Coronary artery (tissue), 2 donors: ENCODE measurements around the gene SMAP1.

Source experiments
- DNase-seq: peaks from one replicate; pipeline ENCODE4 v3.0.0-alpha.2; 2017; ENCODE audit warnings: low spot score
- H3K27ac ChIP-seq, 2 donors: fragments of 200-600 bp; sonication (generic); one replicate each; pipeline ENCODE4 v1.5.1; 2016 to 2019
- H3K4me3 ChIP-seq: fragments of 200-600 bp; sonication (generic); 2 replicates; pipeline ENCODE4 v1.5.1; 2016; ENCODE audit warnings: mild to moderate bottlenecking, moderate library complexity
- TF ChIP-seq, protein P1 (sequence below): fragments of 200-600 bp; sonication (generic); IDR thresholded peaks from one replicate; pipeline ENCODE4 v1.5.1; 2019; ENCODE audit warnings: antibody characterized with exemption

SMAP1 gene

DNA sequence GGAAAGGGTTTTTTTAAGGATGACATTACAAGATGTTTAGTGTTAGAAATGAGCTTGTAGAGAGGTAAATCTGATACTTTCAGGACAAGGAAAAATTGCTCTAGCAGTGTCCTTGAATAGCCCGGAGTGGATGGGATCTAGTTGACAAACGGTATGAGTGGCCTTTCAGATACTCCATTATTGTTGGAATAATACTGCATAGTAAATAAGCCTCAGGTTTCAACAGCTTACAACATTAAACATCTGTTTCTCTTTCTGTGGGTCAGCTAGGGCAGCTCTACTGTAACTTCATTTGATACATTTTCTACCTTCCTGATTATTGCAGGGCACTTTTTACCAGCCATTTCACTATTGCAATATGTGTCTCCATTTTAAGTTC, 171.2 kb downstream of the SMAP1 start:
- TF ChIP-seq, protein P1, sequence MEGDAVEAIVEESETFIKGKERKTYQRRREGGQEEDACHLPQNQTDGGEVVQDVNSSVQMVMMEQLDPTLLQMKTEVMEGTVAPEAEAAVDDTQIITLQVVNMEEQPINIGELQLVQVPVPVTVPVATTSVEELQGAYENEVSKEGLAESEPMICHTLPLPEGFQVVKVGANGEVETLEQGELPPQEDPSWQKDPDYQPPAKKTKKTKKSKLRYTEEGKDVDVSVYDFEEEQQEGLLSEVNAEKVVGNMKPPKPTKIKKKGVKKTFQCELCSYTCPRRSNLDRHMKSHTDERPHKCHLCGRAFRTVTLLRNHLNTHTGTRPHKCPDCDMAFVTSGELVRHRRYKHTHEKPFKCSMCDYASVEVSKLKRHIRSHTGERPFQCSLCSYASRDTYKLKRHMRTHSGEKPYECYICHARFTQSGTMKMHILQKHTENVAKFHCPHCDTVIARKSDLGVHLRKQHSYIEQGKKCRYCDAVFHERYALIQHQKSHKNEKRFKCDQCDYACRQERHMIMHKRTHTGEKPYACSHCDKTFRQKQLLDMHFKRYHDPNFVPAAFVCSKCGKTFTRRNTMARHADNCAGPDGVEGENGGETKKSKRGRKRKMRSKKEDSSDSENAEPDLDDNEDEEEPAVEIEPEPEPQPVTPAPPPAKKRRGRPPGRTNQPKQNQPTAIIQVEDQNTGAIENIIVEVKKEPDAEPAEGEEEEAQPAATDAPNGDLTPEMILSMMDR: no peak
- Histone ChIP-seq H3K27ac (no peak overlapping the region), H3K4me3 (no peak overlapping the region)
- no peak for DNase-seq

DNA sequence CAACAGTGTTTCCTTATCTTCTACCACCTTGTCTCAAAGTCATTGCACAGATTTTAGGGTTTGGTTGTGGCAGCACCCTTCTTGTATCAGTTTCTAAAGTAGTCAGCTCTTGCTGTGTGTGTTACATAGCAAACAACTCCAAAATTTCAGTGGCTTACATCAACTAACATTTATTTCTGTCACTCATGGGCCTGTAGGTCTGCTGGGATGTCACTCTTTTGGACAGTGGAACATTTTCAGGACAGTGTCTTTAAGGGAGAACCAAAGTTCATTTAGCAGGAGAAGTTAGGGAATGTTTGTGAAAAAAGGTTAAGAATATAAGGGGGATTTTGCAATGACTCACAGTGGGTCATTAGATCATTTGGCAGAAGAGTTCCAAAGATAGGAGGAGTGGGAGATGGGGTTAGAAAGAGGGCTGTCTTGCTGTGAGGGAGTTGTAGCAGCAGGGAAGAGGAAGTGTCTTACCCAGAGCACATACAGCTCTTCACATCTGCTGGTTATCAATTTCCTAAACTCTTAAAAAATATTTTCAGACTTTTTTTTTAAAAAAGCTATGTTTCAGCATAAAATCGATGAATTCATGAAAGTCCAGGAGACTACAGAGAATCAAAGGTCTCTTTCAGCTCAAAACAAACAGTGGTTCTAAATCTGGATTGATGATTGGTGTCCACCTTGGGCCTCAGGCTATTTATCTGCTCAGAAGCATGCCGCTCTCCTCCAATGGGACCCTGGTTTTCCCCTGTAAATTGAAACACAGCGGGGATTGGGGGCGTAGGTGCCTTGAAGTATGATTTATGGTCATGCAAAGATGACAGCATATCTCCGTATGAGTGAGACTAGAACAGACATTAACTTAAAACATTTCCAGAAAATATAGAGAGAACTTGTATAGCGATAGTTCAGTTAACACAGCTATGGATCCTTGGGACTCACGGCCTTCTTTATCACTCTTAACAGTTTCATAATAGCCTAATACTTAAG, 171.9 kb downstream of the SMAP1 start:
- Histone ChIP-seq H3K27ac (no peak overlapping the region), H3K4me3 (no peak overlapping the region)
- DNase-seq: no peak
- TF ChIP-seq, protein P1: no peak

DNA sequence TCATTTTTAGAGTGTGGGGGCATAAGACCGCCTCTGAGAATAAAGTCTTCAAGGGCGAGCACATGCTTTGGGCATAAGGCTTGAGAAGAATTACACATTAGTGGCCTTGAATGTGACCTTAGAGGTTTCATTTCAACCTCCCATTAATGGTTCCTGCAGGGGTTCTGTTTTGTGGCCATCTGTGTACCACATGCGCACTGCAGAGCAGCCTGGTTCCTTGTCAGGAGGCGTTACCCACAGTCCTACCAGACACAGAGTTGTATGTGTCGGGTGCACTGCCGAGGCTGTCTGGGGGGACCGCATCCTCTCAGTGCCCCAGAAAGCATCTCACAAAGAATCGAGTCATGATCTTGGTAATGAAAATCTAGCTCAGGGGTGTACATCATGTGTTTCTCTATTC, 173.4 kb downstream of the SMAP1 start:
- TF ChIP-seq, protein P1: no peak
- DNase-seq: no peak
- Histone ChIP-seq H3K27ac (no peak overlapping the region), H3K4me3 (no peak overlapping the region)

DNA sequence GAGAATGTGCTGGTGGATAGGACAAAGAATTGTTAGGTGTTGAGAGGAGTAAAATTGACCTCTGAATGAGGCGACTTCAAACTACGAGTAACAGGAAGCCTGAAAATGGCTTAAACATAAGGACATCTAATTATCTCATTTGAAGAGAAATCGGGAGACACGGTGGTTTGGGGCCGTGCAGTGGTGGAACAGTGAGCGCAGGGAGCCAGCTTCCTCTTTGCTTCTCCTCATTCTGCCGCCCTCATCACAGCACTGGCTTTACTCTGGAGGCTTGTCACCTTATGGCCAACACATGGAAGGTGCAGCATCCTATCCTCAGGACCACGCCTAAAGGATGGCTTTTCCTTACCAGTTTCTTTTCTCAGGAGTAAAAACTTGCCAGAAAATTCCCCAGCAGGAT, 174.9 kb downstream of the SMAP1 start:
- no peak overlapping the region for H3K27ac ChIP-seq
- no peak overlapping the region for H3K4me3 ChIP-seq
- no peak for DNase-seq
- TF ChIP-seq, protein P1: no peak

DNA sequence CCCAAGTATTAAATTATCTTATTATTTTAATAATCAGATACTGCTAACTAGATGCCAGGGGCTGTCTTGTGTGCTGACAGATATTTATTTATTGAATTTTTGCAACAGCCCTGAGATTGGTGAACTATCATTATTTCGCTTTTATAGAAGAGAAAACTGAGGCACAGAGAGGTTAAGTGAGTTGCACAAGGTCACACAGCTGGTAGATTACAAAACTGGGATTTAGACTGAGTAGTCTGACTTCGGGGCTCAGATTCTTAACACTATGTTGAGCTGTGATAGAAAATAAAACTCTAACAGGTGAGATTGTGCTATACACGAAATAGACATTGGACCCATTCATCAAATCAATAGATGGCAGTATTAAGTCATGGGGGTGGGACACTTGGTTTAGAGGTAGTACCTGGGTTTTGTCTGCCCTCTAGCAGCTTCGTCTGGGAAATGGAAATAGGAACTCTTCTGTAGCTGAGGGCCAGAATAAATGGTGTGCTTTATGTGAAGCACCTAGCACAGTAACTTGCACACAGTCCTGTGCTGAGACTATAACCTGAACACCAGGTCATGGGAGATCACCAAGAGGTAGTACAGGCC, 175.7 kb downstream of the SMAP1 start:
- no peak overlapping the region for H3K4me3 ChIP-seq
- TF ChIP-seq, protein P1: no peak
- no peak for DNase-seq
- no peak overlapping the region for H3K27ac ChIP-seq

DNA sequence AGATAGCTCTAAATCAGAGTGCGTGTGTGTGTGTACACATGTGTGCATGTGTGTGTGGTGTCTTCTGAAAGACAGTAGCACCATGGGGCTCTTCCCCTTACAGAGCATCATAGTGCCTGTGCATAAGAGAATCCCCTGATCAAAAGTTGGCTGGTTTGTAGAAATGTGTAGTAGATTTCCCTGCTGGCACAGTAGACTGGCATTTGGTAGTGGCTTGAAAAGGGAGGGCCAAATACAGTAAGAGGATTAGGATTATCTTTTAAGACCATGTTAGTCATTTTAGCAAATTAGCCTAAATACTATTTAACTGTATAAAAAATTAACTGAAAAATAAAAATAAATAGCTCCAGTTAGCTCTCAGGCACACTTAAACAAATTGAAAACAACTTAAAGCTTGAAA, 176.6 kb downstream of the SMAP1 start:
- DNase-seq: no peak
- Histone ChIP-seq H3K4me3 (no peak overlapping the region), H3K27ac (no peak overlapping the region)
- TF ChIP-seq, protein P1: no peak
